Lower lobe of right lung (tissue), 2 donors: ENCODE data around the gene B4GALNT3. TPM values are rescaled to one million over a fixed set of nuclear protein-coding genes. Genes with fewer than 3 reads are reported as not detected.

Experiments used
- ATAC-seq, 2 donors: fragments of 200-7000 bp; cut with Tn5 transposase; one replicate each; pipeline ENCODE4 v1.9.1; 2020 to 2022; ENCODE audit warnings: mild to moderate bottlenecking in 2 of 2, moderate library complexity in 2 of 2
- DNase-seq: peaks from one replicate; pipeline ENCODE4 v3.0.0-alpha.2; 2020
- H3K27ac ChIP-seq: fragments of 200-600 bp; one replicate; pipeline ENCODE4 v1.8.0; 2022
- H3K27me3 ChIP-seq: fragments of 200-600 bp; one replicate; pipeline ENCODE4 v1.8.0; 2022; ENCODE audit warnings: low read depth
- H3K36me3 ChIP-seq: fragments of 200-600 bp; one replicate; pipeline ENCODE4 v1.8.0; 2022; ENCODE audit warnings: mild to moderate bottlenecking
- H3K4me1 ChIP-seq: fragments of 200-600 bp; one replicate; pipeline ENCODE4 v1.8.0; 2022
- H3K4me3 ChIP-seq: fragments of 200-600 bp; one replicate; pipeline ENCODE4 v1.8.0; 2022; ENCODE audit warnings: mild to moderate bottlenecking
- H3K9me3 ChIP-seq: fragments of 200-600 bp; one replicate; pipeline ENCODE4 v1.8.0; 2022
- CTCF ChIP-seq: fragments of 200-600 bp; IDR thresholded peaks from one replicate; pipeline ENCODE4 v1.8.0; 2022; ENCODE audit warnings: antibody characterized with exemption, mild to moderate bottlenecking
- intact Hi-C: fragments of 100-400 bp; cut with DNase I; formaldehyde crosslinking; loops from one replicate; pipeline ENCODE4 v1.11.0; 2022
- total RNA-seq: library from RNA; stranded (reverse); fragmentation: NEBNext Ultra II Directional; extraction: Animal tissue kit (Norgen Biotek cat#: 25700); gene quantifications from one replicate; pipeline ENCODE4 v1.2.1, GENCODE V29; 2021
- donor health status: DM: no; HTN: yes; CAD: no; lungs with severe emphysema.

B4GALNT3 gene
- total RNA-seq, 1 donor from 2014 or later: 20.6 TPM

- TF ChIP-seq CTCF: peak; percentile 98
- H3K36me3 ChIP-seq: no peaks in the 10 kb centered on the region
- ATAC-seq (peak; percentile 91 to 92), DNase-seq (peak; percentile 91)
- no peaks in the 10 kb centered on the region for H3K27me3 ChIP-seq
- no peaks in the 10 kb centered on the region for H3K9me3 ChIP-seq
- peak overlapping the region; percentile 71 for H3K4me3 ChIP-seq
- H3K27ac ChIP-seq: peak overlapping the region; percentile 87
- intact Hi-C loops: loop anchor here (10.0 kb wide), 1 partner anchor 185 kb away; the partner anchor contains the start of gene WNK1
- peaks cover 31% of the 10 kb centered on the region for H3K4me1 ChIP-seq
Observed at GRCh38 chr12:569803-570434, 110.2 kb downstream of the B4GALNT3 start.

- H3K4me3 ChIP-seq: peak overlapping the region; percentile 71
- ATAC-seq (peak; percentile 88 to 92), DNase-seq (peak; percentile 75)
- H3K4me1 ChIP-seq: peaks cover 37% of the 10 kb centered on the region
- no peaks in the 10 kb centered on the region for H3K36me3 ChIP-seq
- peak overlapping the region; percentile 87 for H3K27ac ChIP-seq
- H3K27me3 ChIP-seq: no peaks in the 10 kb centered on the region
- intact Hi-C loops: loop anchor here (10.0 kb wide), 1 partner anchor 184 kb away; the partner anchor contains the start of gene WNK1
- TF ChIP-seq CTCF: no peak
- no peaks in the 10 kb centered on the region for H3K9me3 ChIP-seq
Observed at GRCh38 chr12:570435-570920, 110.7 kb downstream of the B4GALNT3 start.

- H3K4me1 ChIP-seq: peaks cover 44% of the 10 kb centered on the region
- peak; percentile 60 for DNase-seq
- no peaks in the 10 kb centered on the region for H3K27me3 ChIP-seq
- no peak for TF ChIP-seq CTCF
- intact Hi-C loops: loop anchor here (10.0 kb wide), 1 partner anchor 184 kb away; the partner anchor contains the start of gene WNK1
- H3K36me3 ChIP-seq: no peaks in the 10 kb centered on the region
- ATAC-seq: peak; percentile 51 to 53
- peak overlapping the region; percentile 71 for H3K4me3 ChIP-seq
- H3K9me3 ChIP-seq: no peaks in the 10 kb centered on the region
- H3K27ac ChIP-seq: peak overlapping the region; percentile 87
Observed at GRCh38 chr12:570921-571794, 111.4 kb downstream of the B4GALNT3 start.

- no peak for TF ChIP-seq CTCF
- Histone ChIP-seq H3K36me3 (no peaks in the 10 kb centered on the region), H3K27ac (peak overlapping the region; percentile 87), H3K9me3 (no peaks in the 10 kb centered on the region), H3K27me3 (no peaks in the 10 kb centered on the region), H3K4me3 (peak overlapping the region; percentile 71), H3K4me1 (peaks cover 49% of the 10 kb centered on the region)
- ATAC-seq: no peak
- peak; percentile 41 for DNase-seq
- intact Hi-C loops: loop anchor here (10.0 kb wide), 1 partner anchor 183 kb away; the partner anchor contains the start of gene WNK1
Observed at GRCh38 chr12:571795-572531, 112.2 kb downstream of the B4GALNT3 start.

GRCh38 chr12:572532-572899 lies 112.8 kb downstream of the B4GALNT3 start:
- peaks cover 49% of the 10 kb centered on the region for H3K4me1 ChIP-seq
- H3K4me3 ChIP-seq: no peak overlapping the region
- peak overlapping the region; percentile 87 for H3K27ac ChIP-seq
- intact Hi-C loops: loop anchor here (10.0 kb wide), 1 partner anchor 182 kb away; the partner anchor contains the start of gene WNK1
- DNase-seq: no peak
- H3K9me3 ChIP-seq: no peaks in the 10 kb centered on the region
- no peaks in the 10 kb centered on the region for H3K27me3 ChIP-seq
- H3K36me3 ChIP-seq: no peaks in the 10 kb centered on the region
- TF ChIP-seq CTCF: no peak
- no peak for ATAC-seq
